Frontal cortex (tissue), 4 donors: Measurements from ENCODE around the gene CNNM2. TPM values are rescaled to one million over a fixed set of nuclear protein-coding genes. Genes with fewer than 3 reads are reported as not detected.
"Not testable (repeated sequence)": the region's sequence is repeated elsewhere in the genome, so short reads cannot be mapped to it uniquely, and the experiment has no call there.

Source experiments
- DNase-seq, 2 donors: peaks; one replicate each; pipeline ENCODE4 v3.0.0; 2012; ENCODE audit warnings: low spot score in 2 of 2
- FAIRE-seq: peaks from 2 replicates; lab custom pipeline; 2012; peaks lifted over from hg19 to GRCh38; lab: Jason Lieb, UNC
- total RNA-seq: library from RNA; depleted of rRNA; stranded (reverse); fragments of >200 nt; gene quantifications from one replicate; pipeline ENCODE4 v1.2.3, GENCODE V29; 2014
- donor health status: control.
- donor health status: control.
- donor health status: control.

The CNNM2 gene
- total RNA-seq, 1 donor from 2014 or later: 5.7 TPM

DNA sequence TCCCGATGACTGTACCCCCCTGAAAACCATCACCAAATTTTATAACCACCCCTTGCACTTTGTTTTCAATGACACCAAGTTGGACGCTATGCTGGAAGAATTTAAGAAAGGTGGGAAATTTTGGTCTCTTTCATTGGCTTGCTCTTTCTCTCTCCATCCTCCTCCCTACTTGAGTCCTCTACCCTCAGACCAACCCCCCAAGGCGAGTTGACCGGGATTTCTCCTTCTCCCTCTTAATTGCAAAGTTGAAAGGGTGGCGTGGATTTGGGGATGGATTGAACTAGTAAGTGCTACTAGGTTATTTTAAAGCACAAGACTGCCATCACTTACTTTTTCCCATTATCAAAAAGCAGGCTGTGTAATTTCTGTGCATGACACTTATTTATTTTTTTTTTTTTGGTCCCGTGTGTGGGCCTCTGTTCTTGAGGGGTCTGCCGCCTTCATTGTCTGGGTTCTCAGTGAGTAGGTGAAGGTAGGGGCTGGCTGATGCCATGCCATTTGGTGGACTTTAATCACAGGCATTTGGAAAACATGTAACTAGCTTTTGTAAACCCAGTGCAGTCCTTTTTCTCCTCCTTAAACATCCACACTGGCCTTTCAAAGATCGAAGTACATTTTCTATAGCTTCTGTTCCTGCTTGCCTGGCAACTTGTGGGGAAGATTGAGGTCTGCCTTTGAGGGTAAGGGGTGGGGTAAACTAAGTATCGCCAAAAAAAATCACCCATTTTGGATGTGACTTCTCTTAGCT, 2.1 kb downstream of the CNNM2 start:
- FAIRE-seq: no peak
- no peak for DNase-seq

DNA sequence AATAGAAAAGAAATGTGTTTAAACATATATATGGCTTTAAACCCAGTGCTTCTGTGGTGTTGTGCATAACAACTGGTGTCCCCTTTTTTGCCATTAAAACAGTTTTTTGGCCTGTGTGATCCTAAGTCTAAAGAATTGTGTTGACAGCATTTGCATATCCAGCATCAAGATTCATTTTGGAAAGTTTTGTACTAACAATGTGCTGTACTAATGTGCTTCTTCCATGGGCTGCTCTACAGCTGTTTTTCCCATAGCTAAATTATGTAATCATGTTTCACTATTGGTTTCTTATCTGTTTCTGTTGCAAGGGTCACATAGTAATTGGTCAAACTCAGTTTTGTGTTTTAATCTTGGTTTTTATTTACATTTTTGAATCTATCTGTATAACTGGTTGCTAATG, 5.5 kb downstream of the CNNM2 start:
- DNase-seq: no peak
- no peak for FAIRE-seq

DNA sequence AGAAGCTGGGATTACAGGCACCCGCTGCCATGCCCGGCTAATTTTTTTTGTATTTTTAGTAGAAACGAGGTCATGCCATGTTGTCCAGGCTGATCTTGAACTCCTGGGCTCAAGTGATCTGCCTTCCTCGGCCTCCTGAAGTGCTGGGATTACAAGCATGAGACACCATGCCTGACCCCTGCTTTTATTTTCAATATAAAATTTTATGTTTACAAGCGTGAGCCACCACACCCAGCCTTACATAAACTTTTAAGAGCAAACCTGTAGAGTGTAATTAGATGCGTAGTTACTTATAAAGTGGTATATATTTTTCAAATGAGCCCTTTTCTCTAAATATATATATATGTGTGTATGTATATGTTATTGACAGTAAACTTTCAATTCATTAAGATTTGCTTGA, 8.7 kb downstream of the CNNM2 start:
- no peak for DNase-seq
- FAIRE-seq: no peak

DNA sequence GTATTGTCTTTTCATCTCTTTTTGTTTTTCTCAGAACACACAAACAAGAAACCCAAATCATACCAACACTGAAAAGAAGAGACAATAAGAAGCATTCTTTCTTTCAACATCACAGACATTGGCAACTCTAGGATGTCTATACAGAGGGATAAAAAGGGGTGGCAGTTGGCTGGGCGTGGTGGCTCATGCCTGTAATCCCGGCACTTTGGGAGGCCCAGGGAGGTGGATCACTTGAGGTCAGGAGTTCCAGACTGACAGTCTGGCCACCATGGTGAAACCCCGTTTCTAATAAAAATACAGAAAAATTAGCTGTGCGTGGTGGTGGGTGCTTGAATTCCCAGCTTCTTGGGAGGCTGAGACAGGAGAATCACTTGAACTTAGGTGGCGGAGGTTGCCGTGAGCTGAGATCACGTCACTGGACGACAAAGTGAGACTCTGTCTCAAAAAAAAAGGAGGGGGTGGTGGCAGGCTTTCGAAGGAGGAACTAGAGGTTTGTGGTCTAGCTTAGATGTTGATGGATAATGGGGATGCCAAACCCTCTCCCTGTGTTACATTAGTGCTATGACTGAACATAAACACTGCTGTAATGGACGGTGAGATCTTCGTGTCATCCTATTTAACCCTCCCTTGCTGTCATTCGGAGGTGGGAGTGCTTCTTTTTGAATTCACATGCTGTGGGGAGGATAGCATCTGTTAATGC, 9.4 kb downstream of the CNNM2 start:
- FAIRE-seq: no peak
- DNase-seq: no peak

DNA sequence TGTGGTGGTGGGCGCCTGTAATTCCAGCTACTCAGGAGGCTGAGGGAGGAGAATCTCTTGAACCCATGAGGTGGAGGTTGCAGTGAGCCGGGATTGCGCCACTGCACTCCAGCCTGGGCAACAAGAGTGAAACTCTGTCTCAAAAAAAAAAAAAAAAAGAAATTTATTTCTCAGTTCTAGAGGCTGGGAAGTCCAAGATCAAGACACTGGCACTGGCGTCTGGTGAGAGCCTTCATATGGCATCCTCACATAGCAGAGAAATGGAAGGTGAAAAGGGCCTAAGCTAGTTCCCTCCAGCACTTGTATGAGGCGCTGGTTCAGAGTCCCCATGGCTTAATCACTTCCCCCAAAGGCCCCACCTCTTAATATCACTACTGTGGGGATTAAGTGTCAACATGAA, 10.3 kb downstream of the CNNM2 start:
- DNase-seq: not testable (repeated sequence)

DNA sequence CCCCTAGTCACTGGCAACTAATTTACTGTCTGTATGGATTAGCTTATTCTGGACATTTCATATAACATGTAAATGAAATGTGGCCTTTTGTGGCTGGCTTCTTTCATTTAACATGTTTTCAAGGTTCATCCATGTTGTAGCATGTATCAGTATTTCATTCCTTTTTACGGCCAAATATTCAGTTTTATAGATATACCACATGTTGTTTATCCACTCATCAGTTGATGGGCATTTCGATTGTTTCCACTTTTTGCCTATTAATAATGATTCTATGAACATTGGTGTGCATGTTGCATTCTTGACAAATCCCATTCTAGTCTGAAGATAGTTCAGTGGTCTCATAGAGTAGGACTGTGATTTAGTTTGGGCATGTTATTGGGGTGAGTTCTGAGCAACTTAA, 12.6 kb downstream of the CNNM2 start:
- no peak for DNase-seq
- no peak for FAIRE-seq

More for the DNA sequence above, 10.3 kb downstream of the CNNM2 start:
- not testable (repeated sequence) for FAIRE-seq

GRCh38 chr10:102931643-102932042, 13.5 kb downstream of the CNNM2 start:
- DNase-seq (no peak), FAIRE-seq (no peak)

- DNase-seq (no peak), FAIRE-seq (no peak)
Observed at GRCh38 chr10:102935505-102935904, 17.4 kb downstream of the CNNM2 start.

DNA sequence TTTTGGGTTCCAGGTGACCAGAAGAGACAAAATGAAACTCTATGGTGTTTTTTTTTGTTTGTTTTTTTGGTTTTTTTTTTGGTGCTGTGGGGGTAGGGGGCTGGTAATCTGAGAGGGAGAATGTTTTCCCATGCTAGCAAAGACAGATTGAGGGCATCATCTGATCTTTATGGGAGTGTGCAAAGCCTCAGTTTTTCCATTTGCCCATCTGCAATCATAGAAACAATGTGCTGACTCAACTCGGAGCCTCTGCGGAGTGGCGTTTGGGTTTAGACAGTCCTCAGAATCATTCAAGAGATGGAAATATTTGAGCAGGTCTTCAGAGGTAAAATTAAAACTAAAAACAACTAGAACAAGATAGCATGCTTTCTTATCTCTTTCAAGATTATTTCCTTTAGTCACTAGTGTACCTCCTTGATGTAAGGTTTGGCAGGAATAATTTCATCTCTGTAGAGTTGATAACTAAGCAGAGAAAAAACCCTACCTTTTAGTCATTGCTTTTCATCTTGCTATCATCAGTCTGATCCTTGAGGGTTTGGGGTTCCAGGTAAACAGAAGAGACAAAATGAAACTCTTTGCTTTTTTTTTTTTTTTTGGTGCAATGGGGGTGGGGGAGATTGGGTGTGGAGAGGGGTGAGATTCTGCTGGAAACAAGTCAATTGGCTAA, 18.0 kb downstream of the CNNM2 start:
- FAIRE-seq: no peak
- no peak for DNase-seq

DNA sequence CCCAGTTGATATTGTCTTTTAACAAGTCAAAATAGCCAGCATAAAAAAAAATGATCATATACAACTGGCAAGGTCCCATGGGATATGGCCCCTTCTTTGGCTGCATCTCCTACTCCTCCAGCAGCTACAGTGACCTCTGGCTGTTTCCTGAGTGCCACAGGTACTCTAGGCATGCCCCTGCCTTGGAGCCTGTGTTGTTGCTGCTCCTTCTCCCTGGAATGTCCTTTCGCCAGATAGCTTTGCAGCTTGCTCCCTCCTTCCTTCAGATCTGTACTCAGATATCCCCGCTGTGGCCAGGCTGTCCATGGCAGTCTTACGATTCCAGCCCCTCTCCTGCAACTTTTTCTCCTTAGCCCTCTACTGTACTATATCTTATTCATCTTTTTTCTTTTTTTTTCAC, 23.3 kb downstream of the CNNM2 start:
- DNase-seq: no peak

DNA sequence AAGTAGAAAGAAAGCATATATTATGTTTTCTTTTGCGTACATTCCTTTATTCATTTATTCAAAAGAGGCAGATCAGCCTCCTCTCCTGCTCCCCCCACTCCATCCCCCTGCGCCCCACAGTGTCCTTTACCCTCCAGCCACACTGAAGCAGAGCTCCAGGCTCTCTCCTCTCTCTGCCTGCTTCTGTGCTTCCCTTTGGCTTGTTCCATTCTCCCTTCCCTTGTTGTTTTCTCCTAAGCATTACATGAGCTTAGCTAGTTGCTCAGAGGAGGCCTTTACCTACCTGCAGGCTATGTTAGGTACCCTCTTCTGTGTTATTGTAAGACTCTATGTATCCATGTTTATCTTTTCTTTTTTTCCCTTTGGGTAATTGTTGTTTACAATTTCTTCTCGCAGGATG, 27.4 kb downstream of the CNNM2 start:
- FAIRE-seq (no peak), DNase-seq (no peak)

More for the DNA sequence above, 23.3 kb downstream of the CNNM2 start:
- FAIRE-seq: no peak

DNA sequence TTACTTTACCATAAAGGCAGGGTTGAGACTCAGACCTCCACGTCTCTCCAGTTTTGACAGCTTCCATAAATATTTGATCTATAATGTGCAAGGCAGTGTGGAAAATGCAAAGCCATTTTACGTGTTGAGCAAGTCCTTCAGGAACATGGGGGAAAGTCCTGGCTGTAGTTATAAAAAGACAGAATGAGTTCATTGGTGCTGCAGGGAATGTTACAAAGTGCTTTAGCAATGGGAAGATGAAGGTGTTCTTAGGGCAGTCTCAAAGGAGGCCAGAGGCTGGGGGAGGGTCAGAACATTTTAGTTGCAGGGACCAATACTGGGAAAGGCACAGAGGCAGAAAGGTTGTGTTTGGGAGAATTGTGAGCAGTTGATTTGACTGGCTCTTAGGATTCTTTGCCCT, 27.9 kb downstream of the CNNM2 start:
- FAIRE-seq: no peak

DNA sequence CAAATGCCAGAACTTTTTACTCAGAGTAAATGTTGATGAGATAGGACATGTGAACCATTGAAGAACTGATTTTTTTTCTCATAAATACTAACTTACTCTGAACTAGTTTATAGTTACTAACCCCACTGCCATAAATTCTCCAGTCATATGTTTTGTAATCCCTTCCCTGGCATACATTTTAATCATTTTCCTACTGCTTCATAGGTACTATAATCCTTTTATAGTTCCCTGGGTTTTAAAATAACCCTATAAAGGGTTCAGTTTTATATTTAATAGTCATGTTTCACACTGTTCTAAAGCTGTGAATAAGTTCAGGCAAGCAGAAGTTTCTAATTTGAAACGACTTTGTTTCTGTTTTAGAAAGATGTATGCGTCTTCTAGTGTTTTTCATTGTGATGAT, 28.9 kb downstream of the CNNM2 start:
- FAIRE-seq: no peak
- DNase-seq: no peak

More for the DNA sequence above, 27.9 kb downstream of the CNNM2 start:
- DNase-seq: no peak

- FAIRE-seq: no peak
- DNase-seq: no peak
Observed at GRCh38 chr10:102948176-102948575, 30.1 kb downstream of the CNNM2 start.

DNA sequence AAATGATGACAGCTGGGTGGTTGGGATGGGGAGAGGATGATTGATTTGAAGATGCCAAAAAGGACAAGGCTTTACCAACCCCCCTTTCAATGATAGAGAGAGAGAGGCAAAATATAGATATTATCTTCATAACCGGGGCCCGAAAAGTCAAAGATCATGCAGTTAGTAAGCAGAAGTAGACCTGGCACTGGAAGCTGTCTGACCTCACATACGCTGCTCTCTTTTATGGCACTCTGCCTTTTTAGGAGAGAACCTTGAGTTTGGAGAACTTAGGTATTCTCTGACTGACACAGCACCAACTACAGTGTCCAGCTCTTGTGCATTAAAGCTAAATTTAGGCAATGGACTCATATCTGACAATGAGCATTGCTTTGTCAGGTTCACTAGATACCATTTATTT, 30.7 kb downstream of the CNNM2 start:
- DNase-seq (no peak), FAIRE-seq (no peak)

GRCh38 chr10:102949916-102950315, 31.8 kb downstream of the CNNM2 start:
- DNase-seq: no peak
- FAIRE-seq: no peak

GRCh38 chr10:102951316-102951715, 33.2 kb downstream of the CNNM2 start:
- FAIRE-seq: no peak
- no peak for DNase-seq

DNA sequence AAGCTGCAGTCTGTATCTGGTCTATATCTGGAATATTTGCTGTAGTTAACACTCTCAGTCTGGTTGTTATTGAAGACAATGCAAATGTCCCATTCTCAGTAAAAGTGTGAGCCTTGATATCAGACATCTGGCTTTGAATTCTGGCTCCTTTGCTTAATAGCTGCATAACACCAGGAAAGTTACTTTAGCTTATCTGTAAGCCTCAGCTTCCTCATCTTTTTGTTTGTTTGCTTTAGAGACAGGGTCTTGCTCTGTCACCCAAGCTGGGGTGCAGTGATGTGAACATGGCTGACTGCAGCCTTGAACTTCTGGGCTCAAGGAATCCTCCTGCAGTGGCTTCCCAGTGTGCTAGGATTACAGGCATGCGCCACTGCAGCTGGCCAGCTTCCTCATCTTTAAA, 41.3 kb downstream of the CNNM2 start:
- no peak for DNase-seq
- no peak for FAIRE-seq

- FAIRE-seq (no peak), DNase-seq (no peak)
Observed at GRCh38 chr10:102960157-102960556, 42.1 kb downstream of the CNNM2 start.

- DNase-seq (no peak), FAIRE-seq (no peak)
Observed at GRCh38 chr10:102962267-102962666, 44.2 kb downstream of the CNNM2 start.
